Stimulated activated CD4-positive, alpha-beta T cell treated with anti-CD3 and anti-CD28 coated beads, TNF-alpha, amount 100 ng/mL, for 24 hours (primary cell): ENCODE data around the gene WTIP.
A peak's percentile ranks its signal among the peaks of the same experiment; 100 is the strongest.
"Not testable (repeated sequence)": the region's sequence is repeated elsewhere in the genome, so short reads cannot be mapped to it uniquely, and the experiment has no call there.

ENCODE experiments used
- DNase-seq, 3 experiments: peaks; one replicate each; pipeline ENCODE4 v3.0.0-alpha.2; 2020; ENCODE audit warnings: low read depth in 3 of 3

The WTIP gene

DNA sequence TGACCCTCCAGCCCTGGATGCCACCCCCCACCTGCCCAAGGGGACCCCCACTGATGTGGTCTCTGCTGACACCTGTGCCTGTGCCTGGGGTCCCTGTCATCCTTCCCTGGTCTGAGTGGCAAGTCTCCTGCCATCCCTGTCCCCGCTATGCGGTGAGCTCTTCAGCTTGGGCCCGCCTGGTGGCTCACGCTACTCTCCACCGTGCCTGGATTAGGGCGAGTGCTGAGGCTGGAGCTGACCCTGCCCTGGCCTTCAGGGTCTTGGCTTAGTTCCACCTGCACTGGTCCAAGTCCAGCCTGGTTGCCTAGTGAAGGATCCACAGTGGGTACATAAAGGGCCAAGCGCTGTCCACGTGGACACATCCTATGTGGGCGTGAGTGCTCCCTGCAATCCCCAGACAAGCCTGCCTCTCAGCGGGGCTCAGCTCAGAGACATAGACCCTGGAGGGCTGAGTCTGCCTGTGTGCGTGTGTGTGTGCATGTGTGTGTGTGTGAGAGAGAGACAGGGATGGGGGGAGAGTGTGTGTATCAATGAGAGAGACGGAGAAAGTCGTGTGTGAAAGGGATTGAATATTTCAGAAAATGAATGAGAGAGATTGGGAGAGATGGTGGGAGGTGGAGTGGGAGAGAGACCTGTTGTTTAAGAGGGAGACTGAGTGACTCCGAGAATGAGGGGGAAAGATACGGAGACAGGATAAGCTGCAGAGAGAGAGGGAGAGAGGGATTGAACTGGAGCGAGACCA lies 22.1 kb downstream of the WTIP start:
- no peak for DNase-seq

DNA sequence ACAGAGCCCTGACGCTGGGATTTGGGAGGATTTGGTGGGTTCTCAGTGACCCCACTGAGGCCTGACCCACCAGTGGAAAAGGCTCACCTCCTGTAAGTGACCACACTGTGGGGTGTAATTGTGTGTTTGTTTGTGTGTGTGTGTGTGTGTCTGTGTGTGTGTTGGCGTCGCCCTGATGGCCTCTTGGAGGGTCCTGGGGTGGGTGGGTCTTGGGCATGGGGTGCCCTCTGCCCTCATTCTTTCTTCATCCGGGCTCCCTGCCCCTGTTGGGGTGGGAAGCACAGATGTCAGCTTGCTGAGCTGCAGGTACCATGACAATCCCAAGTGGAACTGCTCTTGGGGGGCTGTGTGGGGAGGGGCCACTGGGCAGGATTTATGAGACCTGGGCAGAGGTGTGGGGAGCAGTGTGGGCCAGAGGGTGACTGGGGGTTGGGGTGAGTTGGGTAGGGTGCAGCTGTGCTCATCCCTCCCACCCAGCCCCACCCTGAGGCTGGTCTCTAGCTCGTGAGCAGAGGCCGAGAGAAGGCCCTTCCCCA lies 22.8 kb downstream of the WTIP start:
- no peak for DNase-seq

GRCh38 chr19:34504809-34505291 lies 23.3 kb downstream of the WTIP start:
- DNase-seq: no peak

GRCh38 chr19:34505321-34506025 lies 23.9 kb downstream of the WTIP start:
- DNase-seq: no peak

DNA sequence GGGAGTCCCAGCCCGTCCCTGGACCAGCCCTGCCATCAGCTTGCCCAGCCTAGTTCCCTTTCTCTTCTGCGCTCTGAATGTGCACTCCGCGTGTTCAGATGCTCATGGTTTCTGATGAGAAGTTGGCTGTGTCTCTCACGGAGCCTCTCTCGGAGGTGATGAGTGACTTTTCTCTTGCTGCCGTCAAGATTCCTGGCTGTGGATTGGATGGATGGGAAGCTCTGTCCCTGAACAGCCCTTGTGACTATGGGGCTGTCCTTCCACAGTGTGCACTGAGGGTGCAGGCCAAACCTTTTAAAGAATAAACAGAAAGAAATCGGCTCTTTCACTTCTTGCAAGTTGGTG lies 24.4 kb downstream of the WTIP start:
- no peak for DNase-seq

DNA sequence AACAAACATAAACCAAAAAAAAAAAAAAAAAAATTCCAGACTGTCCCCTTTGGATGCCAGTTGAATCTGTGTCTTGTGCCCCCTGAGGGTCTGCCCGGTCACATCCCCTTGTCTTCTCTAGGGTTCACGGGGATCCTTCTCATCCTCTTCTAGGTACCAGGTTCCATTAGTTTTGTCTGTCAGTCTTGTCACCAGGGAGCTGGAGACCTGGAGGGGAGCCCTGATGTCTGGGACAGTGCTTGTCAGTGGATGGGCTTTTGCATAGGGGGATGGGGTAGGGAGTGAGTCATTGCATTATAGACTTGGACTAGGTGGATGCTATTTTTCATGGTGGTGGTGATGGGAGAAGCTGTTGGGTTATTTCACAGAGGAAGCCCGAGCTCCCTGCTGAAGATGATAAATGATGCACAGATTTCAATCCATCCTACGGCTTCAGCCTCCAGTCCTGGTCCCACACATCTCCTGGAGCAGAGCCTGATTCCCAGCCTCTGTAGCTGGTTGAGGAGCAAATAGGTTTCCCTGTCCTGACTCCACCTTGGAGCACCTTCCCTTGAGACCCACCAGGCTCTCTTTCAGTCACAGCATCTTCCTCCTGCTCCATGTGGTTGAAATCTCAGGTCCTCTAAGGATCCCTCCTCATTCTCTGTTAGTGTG lies 26.0 kb downstream of the WTIP start:
- no peak for DNase-seq

DNA sequence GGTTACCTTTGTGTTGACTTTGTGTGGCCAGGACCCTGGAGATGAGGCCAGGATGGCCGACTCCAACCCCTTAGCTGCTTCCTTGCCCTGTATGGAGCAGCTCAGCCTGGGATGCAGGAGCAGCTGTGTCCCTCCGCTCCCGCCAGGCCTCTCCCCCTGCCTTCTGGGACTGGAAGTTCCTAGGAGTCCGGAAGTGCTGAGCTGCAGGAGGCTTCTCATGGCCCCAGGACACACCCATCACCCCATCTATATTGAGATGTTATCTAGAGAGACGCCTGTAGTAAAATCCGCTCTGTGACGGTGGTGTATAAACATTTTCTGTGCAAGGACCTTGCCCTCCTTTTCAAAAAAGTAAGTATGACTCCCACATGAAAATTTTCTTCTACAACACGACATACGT lies 27.0 kb downstream of the WTIP start:
- no peak for DNase-seq

- DNase-seq: not testable (repeated sequence)
Measured at GRCh38 chr19:34510904-34511303, 29.3 kb downstream of the WTIP start.

DNA sequence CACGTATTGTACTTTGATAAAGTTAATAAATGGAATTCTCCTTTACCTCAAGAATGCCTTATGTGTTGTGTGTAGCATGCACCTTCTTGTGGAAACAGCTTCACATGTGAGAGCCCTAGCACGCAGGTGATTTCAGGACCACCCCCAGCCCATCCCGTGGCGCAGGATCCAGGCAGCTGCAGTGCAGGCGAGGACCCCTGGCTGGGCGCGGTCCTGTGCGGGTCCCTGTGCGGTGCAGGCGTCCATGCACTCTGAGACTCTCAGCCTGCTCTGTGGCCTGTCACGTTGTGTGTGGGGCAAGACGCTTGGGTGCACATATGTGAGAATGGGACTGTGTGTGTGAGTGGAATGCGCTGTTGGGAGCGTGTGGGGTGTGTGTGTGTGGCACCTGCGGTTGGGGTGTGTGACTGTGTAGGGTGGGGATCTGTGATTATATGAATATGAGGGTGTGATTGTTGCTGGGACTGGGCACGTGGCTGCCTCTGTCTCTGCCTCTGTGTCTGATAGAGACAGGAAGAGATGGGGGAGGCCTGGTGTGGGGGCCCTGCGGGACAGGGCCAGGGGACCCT lies 30.8 kb downstream of the WTIP start:
- no peak for DNase-seq

DNA sequence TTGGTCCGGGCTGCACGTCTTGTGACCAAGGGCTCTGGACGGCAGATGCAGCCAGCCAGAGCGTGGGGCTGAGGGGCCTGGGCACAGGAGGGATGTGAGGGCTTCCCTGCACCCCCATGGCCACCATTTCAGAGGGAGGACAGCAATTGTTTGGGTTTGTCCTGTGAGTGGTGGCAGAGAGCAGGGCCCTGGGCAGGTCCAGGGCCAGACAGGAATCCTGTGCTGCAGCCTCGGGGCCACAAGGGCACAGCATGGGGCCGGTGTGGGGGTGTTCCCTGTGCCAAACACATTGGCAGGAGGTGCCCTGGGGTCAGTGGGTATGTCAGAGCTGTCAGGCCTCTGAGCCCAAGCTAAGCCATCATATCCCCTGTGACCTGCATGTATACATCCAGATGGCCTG lies 32.2 kb downstream of the WTIP start:
- DNase-seq: no peak

- DNase-seq: no peak
Measured at GRCh38 chr19:34519602-34520001, 38.0 kb downstream of the WTIP start.

GRCh38 chr19:34523408-34523807 lies 41.9 kb downstream of the WTIP start:
- DNase-seq: no peak

DNA sequence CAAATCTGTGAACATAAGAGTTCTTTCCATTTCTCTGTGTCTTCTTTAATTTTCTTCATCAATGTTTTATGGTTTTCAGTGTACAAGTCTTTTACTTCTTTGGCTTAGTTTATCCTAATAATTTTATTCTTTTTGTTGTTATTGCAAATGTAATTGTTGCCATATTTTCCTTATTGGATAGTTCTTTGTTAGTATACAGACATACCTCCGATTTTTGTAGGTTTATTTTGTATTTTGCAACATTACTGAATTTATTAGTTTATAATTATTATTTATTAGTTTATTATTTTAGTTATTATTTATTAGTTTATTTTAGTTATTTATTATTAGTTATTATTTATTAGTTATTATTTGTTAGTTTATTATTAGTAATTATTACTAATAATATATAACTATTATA lies 43.4 kb downstream of the WTIP start:
- DNase-seq: no peak

- DNase-seq: no peak
Measured at GRCh38 chr19:34534206-34534605, 52.6 kb downstream of the WTIP start.

GRCh38 chr19:34539396-34539795 lies 57.8 kb downstream of the WTIP start:
- no peak for DNase-seq

GRCh38 chr19:34540811-34541557 lies 59.4 kb downstream of the WTIP start:
- no peak for DNase-seq

DNA sequence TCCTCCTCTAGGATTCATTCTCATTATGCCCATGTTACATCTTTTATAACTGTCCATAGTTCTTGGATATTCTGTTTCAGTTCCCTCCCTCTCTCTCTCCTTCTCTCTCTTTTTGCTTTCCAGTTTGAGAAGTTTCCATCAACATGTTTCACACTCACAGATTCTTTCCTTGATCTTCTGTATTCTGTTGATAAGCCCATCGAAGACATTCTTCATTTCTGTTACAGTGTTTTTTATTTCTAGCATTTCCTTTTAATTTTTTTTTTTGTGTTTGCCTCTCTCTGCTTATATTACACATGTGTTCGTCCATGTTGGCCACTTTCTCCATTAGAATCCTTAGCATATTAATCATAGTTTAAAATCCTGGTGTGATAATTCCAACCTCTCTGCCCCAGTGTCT lies 68.3 kb downstream of the WTIP start:
- DNase-seq: no peak

DNA sequence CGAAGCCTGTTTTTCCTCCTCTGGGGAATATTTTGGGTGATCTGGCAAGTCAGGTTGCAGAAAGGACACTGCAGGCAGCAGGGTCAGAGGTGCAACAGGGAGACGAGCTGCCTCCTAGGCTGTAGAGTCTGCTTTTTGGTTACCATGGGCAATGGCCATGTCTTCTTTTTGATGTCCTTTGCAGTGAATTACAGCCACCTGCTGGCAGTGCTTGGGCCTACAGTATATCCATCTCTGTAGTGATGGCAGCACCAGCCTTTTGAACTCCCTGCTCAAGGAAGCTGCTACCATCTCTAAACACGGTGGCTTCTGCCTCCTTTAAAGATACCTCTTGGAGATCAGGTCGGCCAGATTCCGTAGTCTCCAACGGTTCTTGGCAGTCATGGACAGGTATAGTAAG lies 73.9 kb downstream of the WTIP start:
- no peak for DNase-seq

GRCh38 chr19:34556488-34556887 lies 74.9 kb downstream of the WTIP start:
- peak in 1 of 3 experiments; percentile 26 for DNase-seq

- DNase-seq: no peak
Measured at GRCh38 chr19:34559045-34559444, 77.5 kb downstream of the WTIP start.

GRCh38 chr19:34560229-34560628 lies 78.7 kb downstream of the WTIP start:
- DNase-seq: no peak
